Measurements from ENCODE around the gene IGSF21.

The IGSF21 gene

GRCh38 chr1:18107369-18108298 lies at the start of gene IGSF21:
TSS of gene IGSF21 (plus strand) at chr1:18107798. CDS start at chr1:18108129, 331 bp downstream.
- TF ChIP-seq CTCF (IDR thresholded peaks at IDR 0.05; ENCODE audit: low read depth, low read length): no peak
- no peaks in the 10 kb centered on the region for H3K36me3 ChIP-seq
- DNase-seq: peak; percentile 97
- peak within 1 kb of the TSS; percentile 43 for H3K4me3 ChIP-seq (ENCODE audit: low read depth, low read length)
- H3K27ac ChIP-seq: peak within 1 kb of the TSS; percentile 60
- H3K27me3 ChIP-seq (ENCODE audit: insufficient read depth, low read depth, severe bottlenecking): peaks cover 17% of the 10 kb centered on the region
- no peaks in the 10 kb centered on the region for H3K9me3 ChIP-seq (ENCODE audit: severe bottlenecking)

GRCh38 chr1:18058206-18058921 lies 49.2 kb upstream of the IGSF21 start:
- no peak for TF ChIP-seq CTCF (IDR thresholded peaks at IDR 0.05; ENCODE audit: low read depth, low read length)
- Histone ChIP-seq H3K4me3 (ENCODE audit: low read depth, low read length) (no peak overlapping the region), H3K27me3 (ENCODE audit: insufficient read depth, low read depth, severe bottlenecking) (no peaks in the 10 kb centered on the region), H3K36me3 (no peaks in the 10 kb centered on the region), H3K9me3 (ENCODE audit: severe bottlenecking) (no peaks in the 10 kb centered on the region), H3K27ac (no peak overlapping the region)
- DNase-seq: peak; percentile 40

- H3K27me3 ChIP-seq (ENCODE audit: insufficient read depth, low read depth, severe bottlenecking): no peaks in the 10 kb centered on the region
- TF ChIP-seq CTCF (IDR thresholded peaks at IDR 0.05; ENCODE audit: low read depth, low read length): no peak
Observed at GRCh38 chr1:18058981-18059605, 48.5 kb upstream of the IGSF21 start.

GRCh38 chr1:18060366-18060765 lies 47.2 kb upstream of the IGSF21 start:
- TF ChIP-seq CTCF (IDR thresholded peaks at IDR 0.05; ENCODE audit: low read depth, low read length): no peak
- Histone ChIP-seq H3K9me3 (ENCODE audit: severe bottlenecking) (no peaks in the 10 kb centered on the region), H3K36me3 (no peaks in the 10 kb centered on the region), H3K27ac (no peak overlapping the region), H3K27me3 (ENCODE audit: insufficient read depth, low read depth, severe bottlenecking) (no peaks in the 10 kb centered on the region), H3K4me3 (ENCODE audit: low read depth, low read length) (no peak overlapping the region)
- no peak for DNase-seq

More at GRCh38 chr1:18058981-18059605, 48.5 kb upstream of the IGSF21 start:
- H3K9me3 ChIP-seq (ENCODE audit: severe bottlenecking): no peaks in the 10 kb centered on the region
- DNase-seq: peak; percentile 17
- H3K27ac ChIP-seq: no peak overlapping the region
- H3K36me3 ChIP-seq: no peaks in the 10 kb centered on the region
- no peak overlapping the region for H3K4me3 ChIP-seq (ENCODE audit: low read depth, low read length)

GRCh38 chr1:18062185-18062584 lies 45.4 kb upstream of the IGSF21 start:
- no peak for TF ChIP-seq CTCF (IDR thresholded peaks at IDR 0.05; ENCODE audit: low read depth, low read length)
- no peak for DNase-seq
- H3K4me3 ChIP-seq (ENCODE audit: low read depth, low read length): no peak overlapping the region
- no peaks in the 10 kb centered on the region for H3K27me3 ChIP-seq (ENCODE audit: insufficient read depth, low read depth, severe bottlenecking)
- no peaks in the 10 kb centered on the region for H3K36me3 ChIP-seq
- H3K27ac ChIP-seq: no peak overlapping the region
- H3K9me3 ChIP-seq (ENCODE audit: severe bottlenecking): no peaks in the 10 kb centered on the region

All from WERI-Rb-1 (cell line).